ENCODE data around the gene MED14.

MED14 gene

GRCh38 chrX:40729598-40730584 is 5.5 kb downstream of the MED14 start:
- no peak for DNase-seq (ENCODE audit: low read depth in 2 of 2)

GRCh38 chrX:40727581-40728252 is 7.6 kb downstream of the MED14 start:
- no peak for DNase-seq (ENCODE audit: low read depth in 2 of 2)

GRCh38 chrX:40727093-40727492 is 8.2 kb downstream of the MED14 start:
- DNase-seq (ENCODE audit: low read depth in 2 of 2), result no peak

- no peak for DNase-seq (ENCODE audit: low read depth in 2 of 2)
Observed at GRCh38 chrX:40722930-40723329, 12.4 kb downstream of the MED14 start.

- no peak for DNase-seq (ENCODE audit: low read depth in 2 of 2)
Observed at GRCh38 chrX:40721489-40722106, 13.7 kb downstream of the MED14 start.

GRCh38 chrX:40720792-40721191 is 14.6 kb downstream of the MED14 start:
- no peak for DNase-seq (ENCODE audit: low read depth in 2 of 2)

- no peak for DNase-seq (ENCODE audit: low read depth in 2 of 2)
Observed at GRCh38 chrX:40720339-40720738, 15.0 kb downstream of the MED14 start.

- DNase-seq (ENCODE audit: low read depth in 2 of 2), result no peak
Observed at GRCh38 chrX:40719731-40720130, 15.6 kb downstream of the MED14 start.

GRCh38 chrX:40719218-40719617 is 16.1 kb downstream of the MED14 start:
- no peak for DNase-seq (ENCODE audit: low read depth in 2 of 2)

- no peak for DNase-seq (ENCODE audit: low read depth in 2 of 2)
Observed at GRCh38 chrX:40709395-40709794, 25.9 kb downstream of the MED14 start.

GRCh38 chrX:40705658-40706312 is 29.6 kb downstream of the MED14 start:
- DNase-seq (ENCODE audit: low read depth in 2 of 2), result no peak

GRCh38 chrX:40700640-40701342 is 34.6 kb downstream of the MED14 start:
- no peak for DNase-seq (ENCODE audit: low read depth in 2 of 2)

GRCh38 chrX:40698851-40699250 is 36.5 kb downstream of the MED14 start:
- no peak for DNase-seq (ENCODE audit: low read depth in 2 of 2)

- DNase-seq (ENCODE audit: low read depth in 2 of 2), result no peak
Observed at GRCh38 chrX:40694802-40695201, 40.5 kb downstream of the MED14 start.

GRCh38 chrX:40688929-40689328 is 46.4 kb downstream of the MED14 start:
- DNase-seq (ENCODE audit: low read depth in 2 of 2), result no peak

GRCh38 chrX:40687169-40687568 is 48.2 kb downstream of the MED14 start:
- DNase-seq (ENCODE audit: low read depth in 2 of 2), result no peak

- no peak for DNase-seq (ENCODE audit: low read depth in 2 of 2)
Observed at GRCh38 chrX:40685362-40685918, 49.9 kb downstream of the MED14 start.

GRCh38 chrX:40684092-40684491 is 51.2 kb downstream of the MED14 start:
- no peak for DNase-seq (ENCODE audit: low read depth in 2 of 2)

- no peak for DNase-seq (ENCODE audit: low read depth in 2 of 2)
Observed at GRCh38 chrX:40683245-40683644, 52.1 kb downstream of the MED14 start.

- no peak for DNase-seq (ENCODE audit: low read depth in 2 of 2)
Observed at GRCh38 chrX:40671126-40671525, 64.2 kb downstream of the MED14 start.
